Heart left ventricle (tissue), 13 donors: ENCODE results near the gene BCKDHA.

Source experiments
- POLR2A ChIP-seq, 2 donors: fragments of 450-650 bp; IDR thresholded peaks; one replicate each; pipeline ENCODE4 v1.6.1; 2017; ENCODE audit warnings: antibody characterized with exemption in 2 of 2, mild to moderate bottlenecking in 2 of 2, moderate library complexity in 2 of 2
- TF ChIP-seq, protein P1 (sequence below), 12 donors: fragments of 200-600 bp; sonication (generic) in 4 of 12; IDR thresholded peaks; one replicate each; pipeline versions ENCODE4 v1.5.0 to v1.8.0; 2018 to 2022; ENCODE audit warnings: antibody characterized with exemption in 12 of 12, mild to moderate bottlenecking in 5 of 12
- donor health status: ischemic (EF 13 %, LVEDD 7.1; RV severe dilation, severe dysfunction).
- donor health status: DM: no; HTN: yes; CAD: no.
- donor health status: DM: no; HTN: no; CAD: no.
- donor health status: ischemic (EF 25% LVEDD 6.9; RV normal size, moderate dysfunction).
- donor health status: ischemic (EF 25% LVEDD 5.7; RV mildly dilated, moderate dysfunction).
- donor health status: ischemic (EF 35%, LVEDD 5.7; RV mildly dilated, moderate dysfunction).
- donor health status: nonischemic (EF 11% LVEDD 7.7; RV severe dilation, severe dysfunction).
- donor health status: DM: yes; HTN: yes; CAD: no.
- donor health status: PGD.
- donor health status: ischemic (EF 29% LVEDD 5.4; RV normal size, mild dysfunction).
- donor health status: nonischemic (EF 23%, LVEDD 6.1; RV moderate dilation, normal function).

- TF ChIP-seq, protein P1, sequence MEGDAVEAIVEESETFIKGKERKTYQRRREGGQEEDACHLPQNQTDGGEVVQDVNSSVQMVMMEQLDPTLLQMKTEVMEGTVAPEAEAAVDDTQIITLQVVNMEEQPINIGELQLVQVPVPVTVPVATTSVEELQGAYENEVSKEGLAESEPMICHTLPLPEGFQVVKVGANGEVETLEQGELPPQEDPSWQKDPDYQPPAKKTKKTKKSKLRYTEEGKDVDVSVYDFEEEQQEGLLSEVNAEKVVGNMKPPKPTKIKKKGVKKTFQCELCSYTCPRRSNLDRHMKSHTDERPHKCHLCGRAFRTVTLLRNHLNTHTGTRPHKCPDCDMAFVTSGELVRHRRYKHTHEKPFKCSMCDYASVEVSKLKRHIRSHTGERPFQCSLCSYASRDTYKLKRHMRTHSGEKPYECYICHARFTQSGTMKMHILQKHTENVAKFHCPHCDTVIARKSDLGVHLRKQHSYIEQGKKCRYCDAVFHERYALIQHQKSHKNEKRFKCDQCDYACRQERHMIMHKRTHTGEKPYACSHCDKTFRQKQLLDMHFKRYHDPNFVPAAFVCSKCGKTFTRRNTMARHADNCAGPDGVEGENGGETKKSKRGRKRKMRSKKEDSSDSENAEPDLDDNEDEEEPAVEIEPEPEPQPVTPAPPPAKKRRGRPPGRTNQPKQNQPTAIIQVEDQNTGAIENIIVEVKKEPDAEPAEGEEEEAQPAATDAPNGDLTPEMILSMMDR (IDR thresholded peaks at IDR 0.05) = no peak
- no peak for TF ChIP-seq POLR2A (IDR thresholded peaks at IDR 0.05)
Observed at GRCh38 chr19:41401483-41401882, 3.9 kb downstream of the BCKDHA start.
